ENCODE results near the gene SYCE1L.

DNA sequence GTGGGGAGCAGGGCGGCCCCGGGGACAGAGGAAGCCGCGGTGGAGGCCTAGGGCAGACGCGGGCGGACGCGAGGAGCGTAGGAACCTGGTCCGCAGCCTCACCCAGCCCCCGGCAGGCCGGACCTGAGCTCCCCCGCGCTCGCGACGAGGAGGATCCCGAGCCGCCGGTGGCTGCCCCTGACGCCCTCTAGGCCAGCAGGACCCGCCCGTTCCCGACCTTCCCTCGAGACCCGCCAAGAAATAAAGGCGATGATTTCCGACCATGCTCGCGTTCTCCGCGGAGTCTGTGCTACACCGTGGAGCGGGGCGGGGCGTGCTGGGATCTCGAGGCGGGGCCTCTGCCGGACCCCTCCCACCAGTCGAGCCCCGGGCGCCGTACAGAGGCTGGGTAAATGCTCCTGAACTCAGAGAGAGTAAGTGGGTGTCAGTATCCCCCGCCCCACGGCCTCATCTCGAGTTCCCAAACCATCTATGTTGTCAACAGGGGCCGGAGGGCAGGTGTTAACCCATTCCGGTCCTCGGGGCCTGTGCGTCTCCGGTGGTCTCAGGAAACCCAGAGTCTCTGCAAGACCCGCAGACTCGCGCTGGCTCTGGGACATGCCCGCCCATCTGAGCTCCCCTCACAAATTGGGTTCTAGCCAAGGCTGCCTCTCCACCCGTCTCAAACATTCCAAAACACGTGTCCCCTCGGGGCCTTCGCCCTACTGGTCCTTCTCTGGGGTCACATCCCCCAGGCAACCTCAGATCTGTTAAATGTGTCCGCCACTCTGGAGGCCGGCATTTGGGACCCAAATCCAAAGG lies 13.7 kb downstream of the SYCE1L start:
- TF ChIP-seq POLR2A (IDR thresholded peaks at IDR 0.05), result no peak
- TF ChIP-seq, protein P1, sequence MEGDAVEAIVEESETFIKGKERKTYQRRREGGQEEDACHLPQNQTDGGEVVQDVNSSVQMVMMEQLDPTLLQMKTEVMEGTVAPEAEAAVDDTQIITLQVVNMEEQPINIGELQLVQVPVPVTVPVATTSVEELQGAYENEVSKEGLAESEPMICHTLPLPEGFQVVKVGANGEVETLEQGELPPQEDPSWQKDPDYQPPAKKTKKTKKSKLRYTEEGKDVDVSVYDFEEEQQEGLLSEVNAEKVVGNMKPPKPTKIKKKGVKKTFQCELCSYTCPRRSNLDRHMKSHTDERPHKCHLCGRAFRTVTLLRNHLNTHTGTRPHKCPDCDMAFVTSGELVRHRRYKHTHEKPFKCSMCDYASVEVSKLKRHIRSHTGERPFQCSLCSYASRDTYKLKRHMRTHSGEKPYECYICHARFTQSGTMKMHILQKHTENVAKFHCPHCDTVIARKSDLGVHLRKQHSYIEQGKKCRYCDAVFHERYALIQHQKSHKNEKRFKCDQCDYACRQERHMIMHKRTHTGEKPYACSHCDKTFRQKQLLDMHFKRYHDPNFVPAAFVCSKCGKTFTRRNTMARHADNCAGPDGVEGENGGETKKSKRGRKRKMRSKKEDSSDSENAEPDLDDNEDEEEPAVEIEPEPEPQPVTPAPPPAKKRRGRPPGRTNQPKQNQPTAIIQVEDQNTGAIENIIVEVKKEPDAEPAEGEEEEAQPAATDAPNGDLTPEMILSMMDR (IDR thresholded peaks at IDR 0.05), result no peak
